ENCODE data around the gene ATP8B4. TPM values are rescaled to one million over a fixed set of nuclear protein-coding genes. Genes with fewer than 3 reads are reported as not detected.

ATP8B4 gene
- total RNA-seq, 1 donor from 2014 or later: not detected

- H3K4me1 Mint-ChIP-seq: no peaks in the 10 kb centered on the region
- H3K9me3 Mint-ChIP-seq: peaks cover 5% of the 10 kb centered on the region
- H3K27me3 Mint-ChIP-seq (ENCODE audit: low read depth): no peaks in the 10 kb centered on the region
- H3K36me3 Mint-ChIP-seq (ENCODE audit: low read depth): no peaks in the 10 kb centered on the region
- no peak overlapping the region for H3K27ac Mint-ChIP-seq (ENCODE audit: unreplicated experiment)
- no peak overlapping the region for H3K4me3 Mint-ChIP-seq
- TF ChIP-seq, protein P1, sequence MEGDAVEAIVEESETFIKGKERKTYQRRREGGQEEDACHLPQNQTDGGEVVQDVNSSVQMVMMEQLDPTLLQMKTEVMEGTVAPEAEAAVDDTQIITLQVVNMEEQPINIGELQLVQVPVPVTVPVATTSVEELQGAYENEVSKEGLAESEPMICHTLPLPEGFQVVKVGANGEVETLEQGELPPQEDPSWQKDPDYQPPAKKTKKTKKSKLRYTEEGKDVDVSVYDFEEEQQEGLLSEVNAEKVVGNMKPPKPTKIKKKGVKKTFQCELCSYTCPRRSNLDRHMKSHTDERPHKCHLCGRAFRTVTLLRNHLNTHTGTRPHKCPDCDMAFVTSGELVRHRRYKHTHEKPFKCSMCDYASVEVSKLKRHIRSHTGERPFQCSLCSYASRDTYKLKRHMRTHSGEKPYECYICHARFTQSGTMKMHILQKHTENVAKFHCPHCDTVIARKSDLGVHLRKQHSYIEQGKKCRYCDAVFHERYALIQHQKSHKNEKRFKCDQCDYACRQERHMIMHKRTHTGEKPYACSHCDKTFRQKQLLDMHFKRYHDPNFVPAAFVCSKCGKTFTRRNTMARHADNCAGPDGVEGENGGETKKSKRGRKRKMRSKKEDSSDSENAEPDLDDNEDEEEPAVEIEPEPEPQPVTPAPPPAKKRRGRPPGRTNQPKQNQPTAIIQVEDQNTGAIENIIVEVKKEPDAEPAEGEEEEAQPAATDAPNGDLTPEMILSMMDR (conservative IDR thresholded peaks at IDR 0.05): peak; percentile 14
- no peak for DNase-seq (ENCODE audit: low read depth, low spot score)
These were observed 9.2 kb upstream of the ATP8B4 start for GRCh38 chr15:50128266-50128665.

- H3K9me3 Mint-ChIP-seq: peaks cover 5% of the 10 kb centered on the region
- no peaks in the 10 kb centered on the region for H3K27me3 Mint-ChIP-seq (ENCODE audit: low read depth)
- no peak overlapping the region for H3K27ac Mint-ChIP-seq (ENCODE audit: unreplicated experiment)
- H3K4me1 Mint-ChIP-seq: no peaks in the 10 kb centered on the region
- DNase-seq (ENCODE audit: low read depth, low spot score): no peak
- TF ChIP-seq, protein P1 (conservative IDR thresholded peaks at IDR 0.05): no peak
- no peaks in the 10 kb centered on the region for H3K36me3 Mint-ChIP-seq (ENCODE audit: low read depth)
- H3K4me3 Mint-ChIP-seq: no peak overlapping the region
These were observed 8.3 kb upstream of the ATP8B4 start for GRCh38 chr15:50127255-50127777.

DNA sequence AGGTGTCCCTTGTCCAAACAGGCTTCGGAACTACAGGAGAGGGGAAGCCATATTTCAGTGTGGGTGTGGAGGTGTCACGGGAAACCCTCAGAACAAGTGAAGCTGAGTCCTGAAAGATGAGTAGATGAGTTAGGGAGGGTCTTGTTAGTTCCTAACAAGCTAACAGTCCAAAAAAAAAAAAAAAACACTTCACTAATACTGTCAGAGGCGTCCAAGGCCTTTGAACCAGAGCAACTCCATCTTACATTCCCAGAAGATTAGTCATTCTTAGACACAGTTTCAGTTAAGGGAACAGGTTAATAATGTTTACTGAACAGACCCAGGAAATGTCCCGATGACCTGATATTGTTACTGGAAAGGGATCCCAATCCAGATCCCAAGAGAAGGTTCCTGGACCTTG is 7.0 kb upstream of the ATP8B4 start:
- Mint-ChIP-seq H3K4me3 (no peak overlapping the region), H3K4me1 (no peaks in the 10 kb centered on the region), H3K9me3 (peaks cover 5% of the 10 kb centered on the region), H3K36me3 (ENCODE audit: low read depth) (no peaks in the 10 kb centered on the region), H3K27me3 (ENCODE audit: low read depth) (no peaks in the 10 kb centered on the region), H3K27ac (ENCODE audit: unreplicated experiment) (no peak overlapping the region)
- no peak for DNase-seq (ENCODE audit: low read depth, low spot score)
- TF ChIP-seq, protein P1 (conservative IDR thresholded peaks at IDR 0.05): no peak

GRCh38 chr15:50124631-50125030 is 5.6 kb upstream of the ATP8B4 start:
- no peaks in the 10 kb centered on the region for H3K36me3 Mint-ChIP-seq (ENCODE audit: low read depth)
- H3K4me1 Mint-ChIP-seq: no peaks in the 10 kb centered on the region
- no peak overlapping the region for H3K27ac Mint-ChIP-seq (ENCODE audit: unreplicated experiment)
- H3K9me3 Mint-ChIP-seq: peaks cover 5% of the 10 kb centered on the region
- no peaks in the 10 kb centered on the region for H3K27me3 Mint-ChIP-seq (ENCODE audit: low read depth)
- TF ChIP-seq, protein P1 (conservative IDR thresholded peaks at IDR 0.05): no peak
- H3K4me3 Mint-ChIP-seq: no peak overlapping the region
- DNase-seq (ENCODE audit: low read depth, low spot score): no peak

DNA sequence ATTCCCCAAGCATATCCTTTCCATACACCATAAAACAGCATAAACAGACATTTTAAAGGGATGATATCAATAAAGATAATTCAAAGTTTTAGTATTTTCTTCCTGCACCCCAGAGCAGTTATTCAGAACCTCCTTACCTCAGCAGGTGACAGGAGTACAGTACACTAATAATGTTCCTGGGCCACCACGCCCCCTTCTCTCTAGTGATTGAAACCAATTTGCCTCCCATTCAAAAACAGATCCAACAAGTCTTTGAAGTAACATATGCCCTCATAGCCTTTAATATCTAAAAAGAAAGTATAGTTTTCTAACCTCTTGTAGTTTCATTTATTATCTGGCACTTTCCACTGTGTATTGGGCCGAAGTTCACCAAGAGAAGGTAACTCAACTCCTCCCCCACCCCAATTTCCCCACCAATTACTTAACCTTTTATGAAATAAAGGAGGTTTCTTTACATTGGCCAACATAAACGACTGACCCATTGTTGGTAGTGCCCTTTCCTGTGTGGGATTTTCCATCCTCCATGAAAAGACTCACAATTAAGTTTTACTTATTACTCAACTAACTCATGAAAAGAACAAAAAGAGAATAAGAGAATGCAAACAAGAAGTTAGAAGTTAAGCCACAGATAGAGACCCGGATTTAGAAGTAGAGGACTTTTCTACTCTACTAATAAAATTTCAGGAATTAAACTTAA is 5.0 kb upstream of the ATP8B4 start:
- Mint-ChIP-seq H3K27me3 (ENCODE audit: low read depth) (no peaks in the 10 kb centered on the region), H3K27ac (ENCODE audit: unreplicated experiment) (no peak overlapping the region), H3K9me3 (peaks cover 5% of the 10 kb centered on the region), H3K4me1 (peaks cover 5% of the 10 kb centered on the region), H3K4me3 (no peak overlapping the region), H3K36me3 (ENCODE audit: low read depth) (no peaks in the 10 kb centered on the region)
- TF ChIP-seq, protein P1 (conservative IDR thresholded peaks at IDR 0.05): no peak
- DNase-seq (ENCODE audit: low read depth, low spot score): no peak

All from neural crest cell (in vitro differentiated cells).